Measurements from ENCODE around the gene GRM7.

The GRM7 gene

DNA sequence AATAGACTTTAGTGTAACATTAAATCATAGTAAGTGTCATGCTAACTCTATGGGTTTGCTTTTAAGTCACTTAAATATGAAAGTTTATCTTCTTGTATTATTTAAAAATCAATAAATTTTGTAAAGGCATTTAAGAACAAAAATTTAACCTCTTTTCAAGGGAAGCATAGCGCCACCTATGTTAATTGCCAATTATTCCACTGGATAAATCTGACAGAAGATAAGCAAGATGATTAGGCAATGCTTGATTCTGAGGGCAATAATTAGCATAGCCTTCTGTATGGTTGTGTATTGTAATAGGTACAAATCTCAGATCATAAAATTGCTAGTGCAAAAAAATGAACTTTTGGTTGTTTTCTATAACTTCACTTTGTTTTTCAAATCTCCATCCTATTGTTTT lies 560.1 kb downstream of the GRM7 start:
- DNase-seq, result no peak

DNA sequence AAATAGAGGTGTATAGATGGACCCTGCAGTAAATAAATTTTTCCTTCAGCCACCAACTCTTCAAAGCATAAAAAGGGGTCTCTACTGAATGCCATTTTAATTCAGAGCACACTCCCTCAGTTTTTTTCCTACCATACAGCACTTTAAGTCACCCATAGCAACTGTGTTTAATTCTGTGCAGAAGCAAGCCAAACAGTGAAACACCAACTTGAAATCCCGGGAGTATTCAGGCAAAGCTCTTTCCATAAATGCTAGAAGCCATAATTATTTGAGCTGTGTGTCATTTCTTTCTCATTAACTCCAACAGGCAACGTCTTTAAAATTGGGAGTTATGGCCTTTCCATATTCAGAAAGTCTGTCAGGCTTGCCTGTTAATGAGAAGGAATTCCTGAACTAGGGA lies 562.1 kb downstream of the GRM7 start:
- no peak for DNase-seq

- no peak for DNase-seq
Measured at GRCh38 chr3:7423995-7424394, 563.1 kb downstream of the GRM7 start.

- no peak for DNase-seq
Measured at GRCh38 chr3:7428206-7428718, 567.3 kb downstream of the GRM7 start.

GRCh38 chr3:7432610-7433009 lies 571.7 kb downstream of the GRM7 start:
- no peak for DNase-seq

DNA sequence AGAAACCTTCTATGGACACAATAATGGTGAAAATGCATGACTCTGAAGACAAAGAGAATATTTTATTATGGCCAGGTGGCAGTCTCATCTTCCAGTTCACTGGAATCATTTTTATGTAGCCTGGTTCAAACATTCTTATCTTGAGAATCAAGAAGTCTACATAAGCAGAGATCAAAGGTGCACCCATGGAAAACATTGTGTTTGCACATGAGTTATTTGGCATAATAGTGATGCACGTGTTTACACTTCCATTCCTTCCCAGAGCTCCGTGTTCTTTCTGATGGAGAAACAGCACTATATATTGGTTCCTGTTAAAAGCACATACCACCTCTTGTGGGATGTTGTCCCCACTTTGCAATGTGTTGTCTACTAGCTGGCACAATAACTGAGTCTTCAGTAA lies 572.2 kb downstream of the GRM7 start:
- DNase-seq, result no peak

DNA sequence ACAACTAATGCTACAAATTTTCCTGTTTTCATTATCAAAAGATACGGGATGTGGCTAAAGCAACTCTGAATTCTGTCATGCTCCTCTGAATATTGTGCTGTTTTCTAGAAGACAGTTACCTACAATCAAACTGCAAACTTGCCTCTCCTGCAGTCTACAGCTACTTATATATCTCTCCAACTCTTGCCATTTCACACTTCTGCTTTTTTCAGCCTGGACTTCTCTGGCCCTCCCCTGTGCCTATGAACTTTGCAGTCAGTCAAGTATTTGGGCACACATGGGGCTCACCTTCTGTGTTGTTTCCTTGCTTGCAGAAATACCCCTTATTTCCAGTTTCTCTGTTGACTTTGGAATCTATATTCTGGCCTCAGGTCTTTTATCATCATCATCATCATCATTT lies 575.6 kb downstream of the GRM7 start:
- no peak for DNase-seq

DNA sequence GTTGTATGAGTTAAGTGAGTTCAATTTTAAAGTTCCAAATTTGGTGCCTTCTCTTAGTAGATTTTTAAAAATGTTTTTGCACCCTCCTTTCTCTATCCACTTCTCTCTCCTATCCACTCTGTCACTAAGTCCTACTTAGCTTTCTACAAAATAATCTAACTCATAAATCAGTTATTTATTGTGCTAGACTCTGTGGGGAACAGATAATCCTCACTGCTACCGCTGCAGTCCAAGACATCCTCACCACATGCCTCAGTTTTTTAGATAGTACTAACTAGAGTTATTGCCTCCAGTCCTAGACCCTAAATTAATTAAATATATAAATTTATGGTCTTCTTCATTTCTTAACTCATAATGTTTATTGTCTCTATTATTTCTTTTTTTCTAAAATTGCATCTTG lies 576.3 kb downstream of the GRM7 start:
- DNase-seq, result no peak

GRCh38 chr3:7439101-7439680 lies 578.3 kb downstream of the GRM7 start:
- DNase-seq, result no peak

GRCh38 chr3:7444886-7445285 lies 584.0 kb downstream of the GRM7 start:
- no peak for DNase-seq

DNA sequence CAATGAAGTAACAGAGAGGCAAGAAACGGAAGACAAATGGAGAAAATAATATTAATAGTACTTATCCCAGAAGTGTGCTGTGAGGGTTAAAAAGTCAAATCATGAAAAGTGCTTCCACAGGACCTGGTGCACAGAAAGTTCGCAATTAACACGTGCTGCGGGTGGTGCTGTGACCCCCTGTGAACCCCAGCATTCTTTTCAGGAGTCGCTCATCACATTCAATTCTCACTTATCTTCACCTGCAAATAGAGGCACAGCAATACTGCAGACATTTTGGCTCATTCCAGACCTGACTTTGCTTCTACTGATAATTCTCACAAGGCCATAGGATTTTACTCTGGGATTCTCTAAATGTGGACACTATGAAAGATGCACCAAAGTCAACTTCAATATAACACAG lies 584.4 kb downstream of the GRM7 start:
- no peak for DNase-seq

- DNase-seq, result no peak
Measured at GRCh38 chr3:7447197-7447769, 586.4 kb downstream of the GRM7 start.

DNA sequence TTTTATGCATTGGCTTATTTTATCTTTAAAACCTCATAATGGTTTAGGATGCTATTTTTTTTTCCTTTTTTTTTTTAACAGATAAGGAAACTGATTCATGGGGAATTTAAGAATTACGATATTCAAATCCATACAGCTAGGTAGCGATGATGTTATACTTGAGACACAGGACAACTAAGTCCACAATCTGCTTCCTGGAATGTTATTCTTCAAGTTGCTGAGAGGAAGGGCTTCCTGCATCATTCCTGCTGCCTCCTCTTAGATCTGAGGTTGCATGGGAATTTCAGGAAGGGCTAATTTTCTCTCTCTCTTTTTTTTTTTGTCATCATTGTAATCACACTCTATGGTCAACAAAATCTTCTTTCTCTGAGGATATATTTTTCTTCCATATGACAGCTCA lies 595.5 kb downstream of the GRM7 start:
- no peak for DNase-seq

- no peak for DNase-seq
Measured at GRCh38 chr3:7461202-7461825, 600.4 kb downstream of the GRM7 start.

DNA sequence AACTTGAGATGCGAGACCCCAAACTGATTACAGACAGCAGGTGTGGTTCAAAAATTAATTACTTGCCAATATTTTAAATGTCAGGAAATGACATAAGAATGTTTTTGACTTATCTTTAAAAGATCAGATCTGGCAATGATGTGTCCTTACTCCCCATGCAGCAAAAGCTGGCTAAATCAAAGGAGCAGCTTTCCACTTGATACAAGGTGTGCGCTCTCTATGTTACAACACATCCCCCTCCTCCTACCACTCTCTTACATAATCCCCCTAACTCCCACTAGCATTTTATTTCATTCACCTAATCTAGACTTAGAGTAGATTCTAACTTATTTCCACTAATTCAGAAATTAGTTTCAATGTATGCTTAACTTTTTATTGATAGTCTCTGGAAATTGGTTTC lies 609.0 kb downstream of the GRM7 start:
- DNase-seq, result no peak

GRCh38 chr3:7484636-7485035 lies 623.7 kb downstream of the GRM7 start:
- DNase-seq, result no peak

- no peak for DNase-seq
Measured at GRCh38 chr3:7487763-7488162, 626.8 kb downstream of the GRM7 start.

DNA sequence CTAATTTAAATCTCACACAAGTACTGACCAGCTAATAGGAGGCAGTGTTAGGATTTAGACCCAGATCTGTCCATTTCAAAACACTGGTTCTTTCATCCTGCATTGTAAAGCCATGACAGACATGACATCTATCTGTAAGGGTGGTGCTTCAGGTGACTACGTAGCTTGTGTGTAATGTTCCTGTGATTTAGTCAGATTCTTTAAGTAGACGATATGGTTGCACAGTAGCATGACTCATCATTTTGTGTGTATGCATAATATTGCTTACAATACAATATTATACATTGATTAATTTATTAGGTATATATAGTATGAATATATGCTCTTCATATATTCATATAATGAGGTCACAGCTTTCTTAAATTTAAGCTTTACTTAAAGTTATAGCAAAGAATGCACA lies 628.5 kb downstream of the GRM7 start:
- DNase-seq, result no peak

DNA sequence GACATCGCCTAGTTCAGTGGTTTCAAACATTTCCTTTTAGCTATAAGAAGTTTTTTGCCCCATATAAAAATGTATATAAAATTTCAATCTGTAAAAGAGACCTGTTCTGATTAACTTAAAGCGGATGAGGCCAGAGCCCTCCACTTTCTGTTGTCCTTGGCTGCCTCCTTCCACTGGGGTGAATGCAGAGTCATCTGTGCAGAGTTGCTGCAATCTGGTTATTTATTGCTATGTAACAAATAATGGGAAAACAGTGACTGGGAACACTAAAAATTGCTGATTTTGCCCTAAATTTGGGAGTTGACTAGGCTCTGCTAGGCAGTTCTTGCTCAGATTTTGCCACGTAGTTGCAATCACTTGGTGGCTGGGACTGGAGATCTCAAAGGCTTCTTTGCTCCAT lies 637.8 kb downstream of the GRM7 start:
- DNase-seq, result no peak

DNA sequence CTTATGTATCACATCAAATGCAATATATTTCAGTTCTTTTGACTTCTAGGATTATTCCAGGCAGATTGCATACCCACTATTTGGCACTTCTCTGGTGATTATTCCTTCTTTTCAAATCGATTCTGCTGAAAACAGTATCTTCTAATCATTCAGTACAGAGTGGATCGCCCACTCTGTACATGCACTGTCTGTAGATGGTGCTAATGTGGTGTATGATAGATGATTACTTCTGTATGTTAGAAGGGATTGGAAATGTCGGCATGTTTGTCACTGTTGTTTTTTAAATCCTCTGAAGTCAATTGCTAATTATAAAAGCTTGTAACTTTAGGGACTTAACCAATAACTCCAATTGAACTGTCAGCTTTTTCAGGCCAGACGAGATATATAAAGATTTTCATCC lies 642.5 kb downstream of the GRM7 start:
- no peak for DNase-seq

GRCh38 chr3:7504886-7505775 lies 644.2 kb downstream of the GRM7 start:
- no peak for DNase-seq

DNA sequence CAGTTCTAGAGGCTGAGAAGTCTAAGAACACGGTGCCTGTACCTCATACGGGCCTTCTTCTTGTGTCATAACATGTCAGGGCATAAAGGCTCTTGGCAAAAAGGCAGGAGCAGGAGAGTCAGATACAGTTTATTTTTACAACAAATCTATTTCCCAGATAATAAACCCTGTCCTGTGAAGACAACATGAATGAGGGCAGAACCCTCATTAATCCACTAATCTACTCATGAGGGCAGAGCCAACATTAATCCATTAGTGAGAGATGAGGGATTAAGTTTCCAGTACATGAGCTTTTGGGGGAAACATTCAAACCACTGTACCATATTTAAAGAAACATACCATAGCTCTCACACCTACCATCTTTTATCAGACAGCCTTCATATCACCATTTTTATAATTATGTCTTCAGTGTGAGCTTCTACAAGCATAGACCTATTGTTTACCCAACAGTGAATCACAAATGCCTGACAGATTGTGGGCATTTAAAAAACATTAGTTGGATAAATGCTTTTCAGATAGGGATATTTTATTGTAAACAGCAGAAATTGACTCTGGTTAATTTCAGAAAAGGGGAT lies 645.8 kb downstream of the GRM7 start:
- DNase-seq, result no peak

GRCh38 chr3:7508821-7509220 lies 647.9 kb downstream of the GRM7 start:
- DNase-seq, result no peak
